T-helper 9 cell (primary cell): ENCODE measurements around the gene HAO1.
"Not testable (repeated sequence)": the region's sequence is repeated elsewhere in the genome, so short reads cannot be mapped to it uniquely, and the experiment has no call there.

Experiments used
- DNase-seq: peaks from one replicate; pipeline ENCODE4 v3.0.0-alpha.2; 2020

The HAO1 gene

GRCh38 chr20:7850775-7851490 lies 89.3 kb downstream of the HAO1 start:
- no peak for DNase-seq

- DNase-seq, result no peak
These were observed 90.6 kb downstream of the HAO1 start for GRCh38 chr20:7849675-7850074.

- DNase-seq, result no peak
These were observed 91.9 kb downstream of the HAO1 start for GRCh38 chr20:7848351-7848750.

GRCh38 chr20:7843613-7844012 lies 96.6 kb downstream of the HAO1 start:
- no peak for DNase-seq

- DNase-seq, result no peak
These were observed 98.3 kb downstream of the HAO1 start for GRCh38 chr20:7841971-7842310.

- DNase-seq, result no peak
These were observed 98.8 kb downstream of the HAO1 start for GRCh38 chr20:7841291-7841970.

- no peak for DNase-seq
These were observed 104.2 kb downstream of the HAO1 start for GRCh38 chr20:7836076-7836475.

- DNase-seq, result not testable (repeated sequence)
These were observed 105.8 kb downstream of the HAO1 start for GRCh38 chr20:7834441-7834840.
